Measurements from ENCODE around the gene RSPH3. TPM values are rescaled to one million over a fixed set of nuclear protein-coding genes. Genes with fewer than 3 reads are reported as not detected.

The RSPH3 gene
- total and polyA plus RNA-seq, 10 of the 15 experiments (the other 5 are each of a cell fraction or from before 2014, with no cell fraction given): 0.40 to 3.5 (median 1.4) TPM

GRCh38 chr6:158933079-158933595 lies 66.9 kb downstream of the RSPH3 start:
- no TSS peak for BruUV-seq (replicated peaks)
- Histone ChIP-seq H4K20me1 (ENCODE audit: control insufficient read depth, insufficient read depth) (no peaks in the 10 kb centered on the region), H3K27me3 (replicated peaks in 1 of 2; ENCODE audit: control insufficient read depth in 2 of 2, insufficient read depth in 2 of 2, low read length in 1 of 2) (no peaks in the 10 kb centered on the region), H3K9ac (ENCODE audit: control insufficient read depth, insufficient read depth, low read length) (no peak overlapping the region), H3K4me3 (no peak overlapping the region), H3K79me2 (ENCODE audit: control insufficient read depth, insufficient read depth, low read length) (no peaks in the 10 kb centered on the region), H3K27ac (ENCODE audit: control insufficient read depth, insufficient read depth) (no peak overlapping the region), H2AFZ (ENCODE audit: control insufficient read depth, low read depth, low read length) (no peak overlapping the region), H3K9me3 (replicated peaks; ENCODE audit: control insufficient read depth, insufficient read depth, low read length) (no peaks in the 10 kb centered on the region), H3K4me2 (ENCODE audit: control insufficient read depth, insufficient read depth) (no peak overlapping the region), H3K36me3 (ENCODE audit: control insufficient read depth in 2 of 2, insufficient read depth in 2 of 2, low read length in 1 of 2) (no peaks in the 10 kb centered on the region), H3K4me1 (ENCODE audit: control insufficient read depth, insufficient read depth, low read length) (no peaks in the 10 kb centered on the region)
- FAIRE-seq (no peak), DNase-seq (ENCODE audit: low read depth, low spot score) (no peak), ATAC-seq (no peak)
- TF ChIP-seq RB1 (IDR thresholded peaks at IDR 0.05; ENCODE audit: borderline replicate concordance) (no peak), RUNX3 (IDR thresholded peaks at IDR 0.05; ENCODE audit: low read length) (no peak), RFX5 (IDR thresholded peaks at IDR 0.05; ENCODE audit: low read depth, low read length) (no peak), SIX5 (IDR thresholded peaks at IDR 0.05; ENCODE audit: low read depth, low read length, severe bottlenecking) (no peak), SREBF1 (IDR thresholded peaks at IDR 0.05; ENCODE audit: low read length) (no peak), ELK1 (IDR thresholded peaks at IDR 0.05; ENCODE audit: low read depth, low read length) (no peak)
- WGBS (ENCODE audit: insufficient coverage, insufficient replicate concordance, low lambda C conversion rate, missing lambda C conversion rate): 49% methylated on average over 4 of the region's 4 CpGs
- CTCF ChIA-PET: no interaction called here
- POLR2A ChIA-PET: interaction anchor here (0.5 kb wide), 1 partner anchor 108 kb away, joined by 4 read pairs; no protein-coding TSS in a partner anchor
- RAD21 ChIA-PET (ENCODE audit: unreplicated experiment): no interaction called here
- intact Hi-C loops (cut with micrococcal nuclease; ENCODE audit: unreplicated experiment) (no loop called here), in situ Hi-C loops (cut with MboI) (no loop called here)
- SMC1A ChIA-PET (ENCODE audit: uncharacterized antibody, unreplicated experiment): interaction anchor here (1.3 kb wide), 1 partner anchor 11 kb away, joined by 3 read pairs; no protein-coding TSS in a partner anchor

DNA sequence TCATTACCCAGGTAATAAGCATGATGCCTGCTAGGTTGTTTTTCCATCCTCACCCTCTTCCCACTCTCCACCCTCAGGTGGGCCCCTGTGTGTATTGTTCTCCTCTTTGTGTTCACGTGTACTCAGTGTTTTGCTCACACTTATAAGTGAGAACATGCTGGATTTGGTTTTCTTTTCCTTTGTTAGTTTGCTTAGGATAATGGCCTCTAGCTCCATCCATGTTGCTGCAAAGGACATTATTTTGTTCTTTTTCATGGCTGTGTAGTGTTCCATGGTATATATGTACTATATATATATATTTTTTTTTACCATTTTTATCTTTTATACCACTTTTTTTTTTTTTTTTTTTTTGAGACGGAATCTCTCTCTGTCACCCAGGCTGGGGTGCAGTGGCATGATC lies 71.9 kb downstream of the RSPH3 start:
- no peak for ATAC-seq
- intact Hi-C loops (cut with micrococcal nuclease; ENCODE audit: unreplicated experiment) (no loop called here), in situ Hi-C loops (cut with MboI) (no loop called here)
- no peak overlapping the region for H2AFZ ChIP-seq (ENCODE audit: control insufficient read depth, low read depth, low read length)
- whole genome bisulfite sequencing (ENCODE audit: insufficient coverage, insufficient replicate concordance, low lambda C conversion rate, missing lambda C conversion rate): 100% methylated on average over 1 of the region's 2 CpGs
- H3K9me3 ChIP-seq (replicated peaks; ENCODE audit: control insufficient read depth, insufficient read depth, low read length): no peaks in the 10 kb centered on the region
- no TSS peak for BruUV-seq (replicated peaks)
- H3K4me2 ChIP-seq (ENCODE audit: control insufficient read depth, insufficient read depth): no peak overlapping the region
- ChIA-PET CTCF (interaction anchor here (1.5 kb wide), 1 partner anchor 12 kb away, joined by 3 read pairs; no protein-coding TSS in a partner anchor), SMC1A (ENCODE audit: uncharacterized antibody, unreplicated experiment) (no interaction called here), POLR2A (interaction anchor here (0.6 kb wide), 1 partner anchor 91 kb away, joined by 3 read pairs; no protein-coding TSS in a partner anchor), RAD21 (ENCODE audit: unreplicated experiment) (no interaction called here)
- DNase-seq (ENCODE audit: low read depth, low spot score): no peak
- no peak for FAIRE-seq
- no peaks in the 10 kb centered on the region for H3K27me3 ChIP-seq (replicated peaks in 1 of 2; ENCODE audit: control insufficient read depth in 2 of 2, insufficient read depth in 2 of 2, low read length in 1 of 2)
- no peak overlapping the region for H3K27ac ChIP-seq (ENCODE audit: control insufficient read depth, insufficient read depth)
- no peaks in the 10 kb centered on the region for H3K4me1 ChIP-seq (ENCODE audit: control insufficient read depth, insufficient read depth, low read length)
- TF ChIP-seq NFIC (IDR thresholded peaks at IDR 0.05; ENCODE audit: low read depth, low read length): no peak
- TF ChIP-seq ZNF384 (IDR thresholded peaks at IDR 0.05; ENCODE audit: borderline replicate concordance, low read depth, low read length): no peak
- TF ChIP-seq ESRRA (IDR thresholded peaks at IDR 0.05; ENCODE audit: low read length): no peak
- no peak overlapping the region for H3K9ac ChIP-seq (ENCODE audit: control insufficient read depth, insufficient read depth, low read length)
- no peak overlapping the region for H3K4me3 ChIP-seq
- no peaks in the 10 kb centered on the region for H3K79me2 ChIP-seq (ENCODE audit: control insufficient read depth, insufficient read depth, low read length)
- H4K20me1 ChIP-seq (ENCODE audit: control insufficient read depth, insufficient read depth): no peaks in the 10 kb centered on the region
- no peaks in the 10 kb centered on the region for H3K36me3 ChIP-seq (ENCODE audit: control insufficient read depth in 2 of 2, insufficient read depth in 2 of 2, low read length in 1 of 2)

Measured in GM12878 (cell line).